Vagina (tissue), 2 donors: ENCODE data around the gene ARL8B.

Source experiments
- POLR2A ChIP-seq, 2 donors: fragments of 450-650 bp; IDR thresholded peaks; one replicate each; pipeline ENCODE4 v1.6.1; 2017; ENCODE audit warnings: antibody characterized with exemption in 2 of 2, mild to moderate bottlenecking in 2 of 2, moderate library complexity in 2 of 2
- TF ChIP-seq, protein P1 (sequence below), 3 experiments: fragments of 450-650 bp in 2 of 3; fragments of 200-600 bp in 1 of 3; sonication (generic) in 1 of 3; IDR thresholded peaks; one replicate each; pipeline ENCODE4 v1.5.1; 2017 to 2019; ENCODE audit warnings: antibody characterized with exemption in 3 of 3, mild to moderate bottlenecking in 2 of 3, moderate library complexity in 2 of 3

DNA sequence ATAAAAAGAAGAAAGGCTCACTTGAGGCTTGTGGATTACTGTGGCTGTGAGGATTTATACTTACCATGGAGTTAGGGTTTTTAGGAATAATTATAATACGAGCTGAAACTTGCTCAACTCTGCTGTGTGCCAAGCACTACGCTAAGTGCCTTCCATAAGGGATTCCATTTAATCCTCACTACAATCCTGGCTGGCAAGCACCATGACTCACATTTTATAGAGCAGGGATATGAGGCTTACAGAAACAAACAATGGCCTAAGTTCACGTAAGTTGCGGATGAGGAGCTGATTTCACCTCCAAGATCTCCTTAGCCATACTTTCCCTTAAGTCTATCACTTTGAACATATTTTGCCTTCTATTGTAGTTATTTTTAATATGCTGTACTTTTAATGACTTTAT, 43.9 kb upstream of the ARL8B start:
- TF ChIP-seq, protein P1, sequence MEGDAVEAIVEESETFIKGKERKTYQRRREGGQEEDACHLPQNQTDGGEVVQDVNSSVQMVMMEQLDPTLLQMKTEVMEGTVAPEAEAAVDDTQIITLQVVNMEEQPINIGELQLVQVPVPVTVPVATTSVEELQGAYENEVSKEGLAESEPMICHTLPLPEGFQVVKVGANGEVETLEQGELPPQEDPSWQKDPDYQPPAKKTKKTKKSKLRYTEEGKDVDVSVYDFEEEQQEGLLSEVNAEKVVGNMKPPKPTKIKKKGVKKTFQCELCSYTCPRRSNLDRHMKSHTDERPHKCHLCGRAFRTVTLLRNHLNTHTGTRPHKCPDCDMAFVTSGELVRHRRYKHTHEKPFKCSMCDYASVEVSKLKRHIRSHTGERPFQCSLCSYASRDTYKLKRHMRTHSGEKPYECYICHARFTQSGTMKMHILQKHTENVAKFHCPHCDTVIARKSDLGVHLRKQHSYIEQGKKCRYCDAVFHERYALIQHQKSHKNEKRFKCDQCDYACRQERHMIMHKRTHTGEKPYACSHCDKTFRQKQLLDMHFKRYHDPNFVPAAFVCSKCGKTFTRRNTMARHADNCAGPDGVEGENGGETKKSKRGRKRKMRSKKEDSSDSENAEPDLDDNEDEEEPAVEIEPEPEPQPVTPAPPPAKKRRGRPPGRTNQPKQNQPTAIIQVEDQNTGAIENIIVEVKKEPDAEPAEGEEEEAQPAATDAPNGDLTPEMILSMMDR (IDR thresholded peaks at IDR 0.05): no peak
- TF ChIP-seq POLR2A (IDR thresholded peaks at IDR 0.05): no peak
